CD4-positive, alpha-beta T cell treated with Interleukin-4 for 4 hours (primary cell): ENCODE data around the gene LRCH1.

ENCODE experiments used
- DNase-seq: peaks from one replicate; pipeline ENCODE4 v3.0.0-alpha.2; 2020

Gene LRCH1

GRCh38 chr13:46668302-46668720 lies 115.3 kb downstream of the LRCH1 start:
- DNase-seq, result no peak

- DNase-seq, result no peak
Measured at GRCh38 chr13:46668931-46669525, 116.1 kb downstream of the LRCH1 start.

DNA sequence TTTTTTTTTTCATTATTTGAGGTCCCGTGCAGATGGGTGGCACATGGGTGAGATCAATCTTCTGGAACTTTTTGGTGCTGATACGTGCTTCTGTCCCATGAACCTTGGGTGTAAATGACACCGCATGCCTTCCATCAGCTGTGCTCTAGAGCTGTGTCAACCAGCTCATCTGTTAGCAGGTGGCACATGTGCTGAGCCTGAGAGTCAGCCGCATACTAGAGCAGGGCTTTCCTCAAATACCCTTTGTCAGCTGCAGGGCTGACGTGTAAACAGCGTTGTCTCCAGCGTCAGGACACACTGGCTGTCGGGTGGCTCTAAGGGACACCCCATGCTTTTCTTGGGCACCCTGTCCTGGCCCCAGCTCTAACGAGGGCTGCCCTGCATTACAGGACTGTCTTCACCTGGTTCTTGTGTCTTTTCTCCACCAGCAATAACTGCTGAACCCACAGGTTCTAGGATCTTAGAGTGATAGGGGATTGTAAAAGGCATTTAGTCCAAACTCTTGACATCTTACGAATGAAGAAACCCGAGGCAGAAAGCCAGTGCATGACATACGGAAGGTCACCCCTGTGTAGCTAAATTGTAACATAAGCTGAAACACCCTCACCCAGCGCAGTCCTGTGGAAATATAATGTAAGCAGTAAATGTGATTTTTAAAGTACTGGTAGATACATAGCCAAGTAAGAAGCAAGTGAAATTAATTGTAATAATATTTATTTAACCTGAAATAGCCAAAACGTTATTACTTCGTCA lies 119.5 kb downstream of the LRCH1 start:
- no peak for DNase-seq

- no peak for DNase-seq
Measured at GRCh38 chr13:46675016-46675415, 122.0 kb downstream of the LRCH1 start.

DNA sequence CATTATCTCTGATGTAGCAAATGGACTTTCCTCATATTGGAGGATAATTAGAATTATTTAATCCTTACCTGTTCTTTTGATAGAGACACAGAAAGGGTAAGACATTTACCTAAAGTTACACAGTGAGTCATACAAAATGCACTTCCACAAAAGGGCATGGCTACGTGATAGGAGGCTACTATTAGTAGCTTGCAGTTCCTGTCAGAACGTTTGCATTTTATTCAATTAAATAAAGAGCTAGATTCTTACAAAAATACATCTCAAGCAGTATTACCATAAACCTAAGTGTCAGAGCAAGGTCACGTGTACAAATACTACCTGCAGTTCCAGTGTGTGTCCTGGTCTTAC lies 123.4 kb downstream of the LRCH1 start:
- no peak for DNase-seq

DNA sequence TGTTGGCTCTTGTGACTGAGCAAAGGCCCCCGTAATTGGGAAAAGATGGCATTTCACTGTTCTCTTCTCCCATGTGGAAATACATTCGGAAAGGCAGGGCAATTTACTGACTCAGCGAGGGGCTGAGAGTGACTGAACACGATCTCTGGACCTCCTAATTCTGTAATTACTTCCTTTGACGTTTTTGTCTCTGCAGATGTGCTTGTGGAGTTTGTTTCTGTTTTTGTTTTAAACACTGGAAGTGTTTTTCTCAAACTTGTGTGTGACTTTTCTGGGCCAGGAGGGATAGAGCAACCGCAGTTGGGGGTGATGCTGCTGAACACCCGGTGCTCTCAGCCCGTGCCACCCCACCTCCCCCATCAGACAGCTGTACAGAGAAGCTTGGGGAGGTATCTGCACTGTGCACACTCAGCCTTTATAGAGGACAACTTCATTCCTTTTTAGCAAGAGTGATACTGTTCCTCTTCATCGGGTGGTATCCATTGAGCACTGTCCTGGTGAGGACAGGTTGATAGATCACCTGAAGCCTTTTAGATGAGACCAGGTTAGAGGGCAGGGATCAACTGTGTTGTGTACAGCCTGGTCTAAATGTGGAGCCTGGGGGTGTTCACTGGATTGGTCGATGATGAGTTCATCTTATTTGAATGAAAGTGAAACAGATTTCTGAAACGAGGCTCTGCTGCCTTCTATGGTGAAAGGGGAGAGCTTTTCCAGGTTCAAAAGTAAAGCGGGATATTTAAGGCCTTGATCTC lies 126.6 kb downstream of the LRCH1 start:
- peak; percentile 39 for DNase-seq

DNA sequence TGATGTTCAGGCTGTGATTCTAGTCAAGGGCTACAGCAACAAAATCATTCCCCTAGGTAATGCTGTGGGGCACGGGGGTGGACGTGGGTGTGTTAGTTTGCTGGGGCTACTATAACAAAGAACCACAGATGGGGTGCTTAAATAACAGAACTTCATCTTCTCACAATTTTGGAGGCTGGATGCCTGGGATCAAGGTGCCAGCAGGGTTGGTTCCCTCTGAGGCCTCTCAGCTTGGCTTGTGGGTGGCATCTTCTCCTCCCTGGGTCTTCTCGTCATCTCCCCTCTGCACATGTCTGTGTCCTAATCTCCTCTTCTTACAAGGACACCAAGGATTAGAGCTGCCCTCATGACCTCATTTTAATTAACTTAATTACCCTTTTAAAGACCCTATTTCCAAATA lies 129.0 kb downstream of the LRCH1 start:
- DNase-seq, result no peak

GRCh38 chr13:46682707-46683106 lies 129.7 kb downstream of the LRCH1 start:
- no peak for DNase-seq

DNA sequence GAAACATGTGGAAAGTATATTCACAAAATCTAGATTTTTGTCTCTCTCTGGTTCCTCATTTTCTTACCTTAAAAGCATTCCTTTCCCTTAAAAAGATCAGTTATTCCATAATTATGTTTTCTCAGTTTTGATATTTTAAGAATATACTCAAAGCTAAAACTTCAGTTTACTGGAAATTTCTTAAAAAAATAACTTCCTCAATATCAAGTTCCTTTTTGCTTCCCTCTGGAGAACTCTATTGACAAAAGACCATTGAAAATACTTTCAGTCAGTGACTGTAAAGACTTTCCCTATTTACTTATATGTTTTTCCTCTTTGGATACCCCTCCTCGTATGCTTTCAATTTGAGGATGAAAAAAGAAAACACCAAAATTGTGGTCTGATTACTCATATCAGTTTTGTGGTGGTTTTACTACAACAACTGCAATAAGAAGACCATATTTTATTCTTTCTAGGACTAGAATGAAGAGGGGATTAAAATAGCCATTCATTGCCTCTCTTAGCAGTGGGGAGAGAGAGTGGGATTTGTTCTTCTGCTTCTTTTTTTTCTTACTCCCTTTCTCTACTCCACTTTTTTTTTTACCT lies 130.8 kb downstream of the LRCH1 start:
- DNase-seq, result no peak

- DNase-seq, result no peak
Measured at GRCh38 chr13:46684287-46685001, 131.5 kb downstream of the LRCH1 start.

DNA sequence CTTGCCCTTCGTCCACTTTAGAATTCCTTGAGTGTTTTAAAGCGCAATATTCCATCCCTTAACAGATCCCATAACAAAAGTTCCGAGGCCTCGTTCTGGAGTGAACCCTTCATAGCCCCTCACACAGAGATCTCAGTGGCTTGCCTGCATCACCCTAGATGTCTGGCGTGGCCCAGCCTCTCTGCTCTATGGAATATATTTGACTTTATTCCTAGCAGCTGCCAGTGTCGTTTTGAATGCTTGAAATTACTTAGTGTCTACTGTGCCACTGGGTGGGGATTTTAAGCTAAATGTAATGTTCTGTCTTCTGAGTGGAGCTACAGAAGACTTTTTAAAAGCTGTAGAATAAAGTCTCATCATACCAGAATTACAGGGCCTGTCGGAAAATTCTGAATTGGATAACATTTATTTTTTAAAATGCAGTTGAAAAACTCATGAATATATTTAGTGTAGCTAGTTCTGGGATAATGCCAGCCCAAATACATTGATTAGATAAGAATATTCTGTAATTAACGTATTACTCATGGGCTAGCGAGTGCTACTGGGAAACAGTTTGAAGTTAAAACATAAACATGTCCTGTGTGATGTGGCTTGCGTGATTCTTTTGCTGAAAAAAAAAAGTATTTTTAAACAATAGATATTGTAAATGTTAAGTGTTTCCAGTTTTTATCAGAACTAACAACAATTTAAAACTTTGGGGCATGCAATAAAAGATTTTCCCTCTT lies 132.2 kb downstream of the LRCH1 start:
- no peak for DNase-seq

- no peak for DNase-seq
Measured at GRCh38 chr13:46686171-46686570, 133.2 kb downstream of the LRCH1 start.

DNA sequence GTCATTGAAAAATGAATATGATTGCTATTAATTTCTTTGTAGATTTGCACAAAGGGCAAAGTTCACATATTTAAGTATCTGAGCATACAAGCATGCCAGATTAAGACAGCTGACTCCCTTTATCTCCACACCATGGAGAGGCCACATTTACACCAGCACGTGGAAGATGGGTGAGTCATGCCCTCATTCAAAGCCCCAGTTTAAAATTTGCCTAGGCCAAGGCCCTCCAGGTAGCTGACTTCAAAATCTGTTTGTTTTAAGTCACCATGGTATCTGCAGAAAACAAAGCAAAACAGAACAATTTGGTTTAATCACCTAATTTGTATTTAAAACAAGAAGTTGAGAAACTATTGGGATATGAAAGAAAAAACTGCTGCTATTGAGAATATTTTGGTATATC lies 134.8 kb downstream of the LRCH1 start:
- peak; percentile 74 for DNase-seq

DNA sequence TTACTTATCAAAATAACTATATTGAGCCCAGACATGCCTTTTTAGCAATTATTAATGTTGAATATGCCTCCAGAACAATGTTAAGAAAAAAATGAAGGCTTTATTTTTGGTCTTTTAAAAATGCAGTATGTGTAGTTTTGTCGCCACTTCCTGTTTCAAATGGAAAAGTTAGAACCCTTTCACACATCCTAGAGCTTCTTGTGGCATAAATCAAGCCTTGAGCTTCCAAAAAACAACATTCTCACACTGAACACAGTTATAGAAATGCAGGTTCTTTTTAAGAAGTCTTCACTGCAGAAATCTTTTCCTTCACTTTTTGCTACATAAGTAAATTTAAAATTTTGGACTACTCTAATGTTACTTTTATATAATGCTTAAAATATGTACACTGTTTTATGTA lies 135.3 kb downstream of the LRCH1 start:
- DNase-seq, result no peak

GRCh38 chr13:46698014-46698413 lies 145.0 kb downstream of the LRCH1 start:
- no peak for DNase-seq

GRCh38 chr13:46698910-46699460 lies 146.0 kb downstream of the LRCH1 start:
- no peak for DNase-seq

DNA sequence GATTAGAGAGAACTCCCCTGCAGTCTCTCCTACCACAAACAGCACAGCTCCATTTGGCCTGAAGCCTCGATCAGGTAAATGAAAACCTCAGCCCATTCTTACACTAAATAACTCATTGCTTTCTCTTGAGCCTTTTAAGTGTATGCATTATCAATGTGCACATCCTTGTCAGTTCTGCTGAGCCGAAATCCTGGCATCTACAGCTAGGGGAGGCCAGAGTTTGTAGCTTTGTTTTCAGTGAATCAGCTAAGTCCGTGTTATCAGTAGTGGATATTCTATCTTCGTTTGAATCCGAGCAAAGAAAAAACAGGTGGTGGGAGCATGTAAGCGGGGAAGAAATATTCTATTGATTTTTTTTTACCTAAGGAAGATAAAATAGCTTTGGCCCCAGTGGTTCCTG lies 159.6 kb downstream of the LRCH1 start:
- DNase-seq, result no peak

DNA sequence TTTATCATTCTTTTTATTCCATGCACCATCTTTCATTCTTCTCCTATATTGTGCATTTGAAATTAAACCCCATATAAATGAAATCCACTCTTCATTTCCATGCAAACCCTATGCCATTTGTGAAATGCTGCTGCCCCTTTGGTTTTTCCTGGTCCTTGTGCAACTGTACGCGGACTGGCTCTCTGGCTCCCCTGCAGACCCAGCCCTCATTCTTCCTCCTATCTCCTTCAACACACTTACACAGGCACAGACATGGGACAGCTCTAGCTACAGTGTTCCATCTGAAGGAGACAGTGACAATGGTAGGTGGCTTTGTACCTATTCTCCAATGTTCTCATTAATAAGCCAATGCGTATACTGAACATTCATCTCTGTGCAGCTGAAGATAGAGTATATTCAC lies 162.4 kb downstream of the LRCH1 start:
- no peak for DNase-seq

DNA sequence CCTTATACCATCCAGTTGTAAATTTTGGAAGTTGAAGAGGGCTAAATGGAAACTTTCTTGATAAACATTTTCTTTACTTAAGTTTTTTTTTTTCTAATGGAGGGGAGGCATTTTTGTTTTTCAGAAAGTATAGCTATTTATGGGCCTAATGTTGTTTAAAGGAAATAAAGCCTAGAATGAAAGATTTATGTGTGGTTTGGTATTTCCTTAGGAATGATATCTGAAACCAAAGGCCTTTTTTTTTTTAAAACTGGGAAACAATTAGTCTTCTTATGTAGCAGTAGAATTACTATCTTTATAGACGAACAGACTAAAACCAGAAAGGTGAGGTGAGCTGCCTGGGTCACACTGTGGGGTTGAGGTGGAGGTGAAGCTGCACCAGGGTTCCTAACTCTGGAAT lies 163.9 kb downstream of the LRCH1 start:
- DNase-seq, result no peak

DNA sequence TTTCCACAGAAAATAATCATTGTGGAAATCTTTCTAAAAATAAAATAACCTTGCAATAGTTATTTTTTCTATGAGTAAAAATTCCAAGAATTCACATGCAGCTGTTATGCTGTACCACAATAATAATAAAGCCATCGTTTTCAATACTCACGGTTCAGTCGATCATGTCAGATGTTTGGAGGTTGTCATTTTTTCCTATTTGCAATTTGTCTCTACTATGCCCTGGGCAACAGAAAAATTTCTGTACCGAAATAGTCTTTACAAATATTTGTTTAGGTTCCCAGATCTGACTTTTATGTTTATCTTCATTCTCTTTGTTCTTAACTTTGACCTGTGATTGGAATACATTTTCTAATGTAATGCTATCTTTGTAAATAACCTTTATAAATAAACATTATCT lies 164.3 kb downstream of the LRCH1 start:
- no peak for DNase-seq

DNA sequence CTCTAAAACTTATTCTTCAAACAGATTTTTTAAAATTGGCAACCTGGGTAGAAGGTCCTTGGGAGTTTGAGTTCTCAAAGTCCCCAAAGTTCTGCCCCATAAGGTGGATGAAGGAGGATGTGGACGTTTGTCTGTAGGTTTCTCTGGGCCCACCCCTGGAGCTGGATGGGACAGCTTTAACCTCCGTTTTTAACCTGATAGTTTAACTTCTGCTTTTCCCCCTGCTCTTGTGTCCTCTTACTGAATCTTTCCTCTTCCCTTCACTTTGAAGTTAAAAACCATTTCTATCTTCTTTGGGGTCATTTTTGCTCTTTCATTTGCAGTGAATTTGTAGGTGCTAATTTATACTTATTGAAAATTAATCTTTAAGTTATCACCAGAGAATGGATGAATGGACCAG lies 164.9 kb downstream of the LRCH1 start:
- DNase-seq, result no peak

GRCh38 chr13:46720189-46720588 lies 167.2 kb downstream of the LRCH1 start:
- DNase-seq, result no peak
